Measurements from ENCODE around the gene GALK1.

Gene GALK1

DNA sequence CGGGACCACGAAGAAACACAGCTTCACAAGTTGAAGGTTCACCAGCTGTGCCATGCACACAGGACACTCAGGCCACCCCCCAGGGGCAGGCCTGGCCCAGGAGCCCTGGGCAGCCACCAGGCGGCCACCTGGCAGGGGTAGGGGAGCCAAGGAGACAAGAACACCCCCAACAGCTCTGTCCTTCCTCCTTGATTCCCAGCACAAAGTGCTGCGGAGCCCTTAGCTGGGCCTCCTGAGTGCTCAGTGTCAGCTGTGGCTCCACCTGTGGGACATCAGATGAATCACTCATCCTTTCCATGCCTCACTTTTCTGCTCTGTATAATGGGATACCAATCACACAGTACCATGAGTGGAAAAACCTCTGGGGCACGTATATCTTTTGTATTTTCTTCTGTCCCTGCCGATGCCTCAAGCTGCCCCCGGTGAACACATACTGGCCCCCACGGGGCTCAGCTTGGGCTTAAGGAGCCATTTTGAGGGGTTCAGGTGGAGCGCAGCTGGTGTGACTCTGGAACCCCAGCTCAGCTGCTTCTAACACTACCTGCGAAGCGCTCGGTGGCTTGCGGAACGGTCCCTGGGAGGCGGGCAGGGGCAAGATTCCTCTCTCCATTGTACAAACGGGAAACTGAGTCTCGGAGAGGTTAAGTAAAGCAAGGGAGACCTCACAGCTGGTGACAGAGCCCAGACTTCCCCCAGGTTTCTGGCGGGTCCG is 12.0 kb downstream of the GALK1 start:
- H3K4me3 ChIP-seq (ENCODE audit: low read length): peak overlapping the region; percentile 49; the same call in 1 of the 2 replicates
- no peak for TF ChIP-seq ZNF274 (IDR thresholded peaks at IDR 0.05; ENCODE audit: low read depth, low read length)

DNA sequence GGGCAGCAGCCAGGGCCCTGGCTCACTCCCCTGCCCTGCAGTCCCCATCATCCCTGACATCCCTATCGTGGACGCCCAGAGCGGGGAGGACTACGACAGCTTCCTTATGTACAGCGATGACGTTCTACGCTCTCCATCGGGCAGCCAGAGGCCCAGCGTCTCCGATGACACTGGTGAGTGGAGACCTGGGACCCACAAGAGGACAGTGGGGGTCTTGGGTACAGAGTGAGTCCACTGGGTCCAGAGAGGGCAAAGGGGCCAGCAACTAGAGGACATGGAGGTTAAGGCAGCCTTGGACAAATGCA is 12.6 kb downstream of the GALK1 start:
- TF ChIP-seq ZNF274 (IDR thresholded peaks at IDR 0.05; ENCODE audit: low read depth, low read length): no peak
- no peak overlapping the region for H3K4me3 ChIP-seq (ENCODE audit: low read length)

DNA sequence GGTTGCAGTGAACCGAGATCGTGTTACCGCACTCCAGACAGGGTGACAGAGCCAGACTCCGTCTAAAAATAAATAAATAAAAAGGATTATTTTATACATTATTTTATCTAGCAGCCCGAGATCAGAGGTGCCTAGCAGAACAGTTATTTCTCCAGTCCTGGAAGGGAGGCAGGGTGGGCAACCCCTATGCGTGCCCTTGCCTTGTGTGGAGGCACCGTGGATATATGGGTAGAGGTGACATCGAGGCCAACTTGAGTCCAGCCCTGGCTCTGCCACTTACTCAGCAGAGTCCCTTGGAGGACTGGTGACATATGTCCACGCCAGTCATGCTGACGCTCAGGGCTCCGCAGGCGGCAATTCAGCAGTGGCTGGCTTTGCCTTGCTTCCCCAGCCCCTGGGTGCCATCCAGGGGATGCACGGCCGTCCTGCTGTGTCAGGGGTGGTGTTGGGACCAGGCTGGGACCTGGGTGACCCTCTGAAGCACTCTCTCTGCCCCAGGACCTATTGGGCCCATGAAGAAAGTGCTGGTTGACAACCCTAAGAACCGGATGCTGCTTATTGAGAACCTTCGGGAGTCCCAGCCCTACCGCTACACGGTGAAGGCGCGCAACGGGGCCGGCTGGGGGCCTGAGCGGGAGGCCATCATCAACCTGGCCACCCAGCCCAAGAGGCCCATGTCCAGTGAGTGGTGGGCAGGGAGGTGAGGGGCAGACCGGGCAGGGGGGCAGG is 13.2 kb downstream of the GALK1 start:
- TF ChIP-seq ZNF274 (IDR thresholded peaks at IDR 0.05; ENCODE audit: low read depth, low read length): no peak
- no peak overlapping the region for H3K4me3 ChIP-seq (ENCODE audit: low read length)

DNA sequence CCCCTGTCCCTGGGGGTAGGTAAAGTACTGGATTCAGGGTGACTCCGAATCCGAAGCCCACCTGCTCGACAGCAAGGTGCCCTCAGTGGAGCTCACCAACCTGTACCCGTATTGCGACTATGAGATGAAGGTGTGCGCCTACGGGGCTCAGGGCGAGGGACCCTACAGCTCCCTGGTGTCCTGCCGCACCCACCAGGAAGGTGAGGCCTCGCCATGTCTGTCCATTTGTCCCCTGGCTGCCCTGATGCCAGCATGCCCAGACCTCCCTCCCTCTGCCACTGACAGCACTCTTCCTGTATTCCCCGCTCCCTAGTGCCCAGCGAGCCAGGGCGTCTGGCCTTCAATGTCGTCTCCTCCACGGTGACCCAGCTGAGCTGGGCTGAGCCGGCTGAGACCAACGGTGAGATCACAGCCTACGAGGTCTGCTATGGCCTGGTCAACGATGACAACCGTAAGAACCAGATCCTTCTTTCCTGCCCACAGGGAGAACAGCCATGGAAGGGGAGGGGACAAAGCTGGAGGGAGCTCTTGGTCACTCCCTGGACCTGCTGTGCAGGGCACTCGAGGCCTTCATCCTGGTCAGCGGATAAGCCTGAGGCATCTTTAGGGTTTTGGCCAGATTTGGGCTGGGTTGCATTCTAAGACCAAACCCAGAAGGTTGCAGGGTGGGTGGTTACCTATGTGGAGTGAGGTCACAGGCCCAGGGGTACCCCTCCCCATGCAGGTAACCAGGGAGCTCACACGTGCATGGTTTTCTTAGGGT is 14.2 kb downstream of the GALK1 start:
- TF ChIP-seq ZNF274 (IDR thresholded peaks at IDR 0.05; ENCODE audit: low read depth, low read length): no peak
- no peak overlapping the region for H3K4me3 ChIP-seq (ENCODE audit: low read length)

DNA sequence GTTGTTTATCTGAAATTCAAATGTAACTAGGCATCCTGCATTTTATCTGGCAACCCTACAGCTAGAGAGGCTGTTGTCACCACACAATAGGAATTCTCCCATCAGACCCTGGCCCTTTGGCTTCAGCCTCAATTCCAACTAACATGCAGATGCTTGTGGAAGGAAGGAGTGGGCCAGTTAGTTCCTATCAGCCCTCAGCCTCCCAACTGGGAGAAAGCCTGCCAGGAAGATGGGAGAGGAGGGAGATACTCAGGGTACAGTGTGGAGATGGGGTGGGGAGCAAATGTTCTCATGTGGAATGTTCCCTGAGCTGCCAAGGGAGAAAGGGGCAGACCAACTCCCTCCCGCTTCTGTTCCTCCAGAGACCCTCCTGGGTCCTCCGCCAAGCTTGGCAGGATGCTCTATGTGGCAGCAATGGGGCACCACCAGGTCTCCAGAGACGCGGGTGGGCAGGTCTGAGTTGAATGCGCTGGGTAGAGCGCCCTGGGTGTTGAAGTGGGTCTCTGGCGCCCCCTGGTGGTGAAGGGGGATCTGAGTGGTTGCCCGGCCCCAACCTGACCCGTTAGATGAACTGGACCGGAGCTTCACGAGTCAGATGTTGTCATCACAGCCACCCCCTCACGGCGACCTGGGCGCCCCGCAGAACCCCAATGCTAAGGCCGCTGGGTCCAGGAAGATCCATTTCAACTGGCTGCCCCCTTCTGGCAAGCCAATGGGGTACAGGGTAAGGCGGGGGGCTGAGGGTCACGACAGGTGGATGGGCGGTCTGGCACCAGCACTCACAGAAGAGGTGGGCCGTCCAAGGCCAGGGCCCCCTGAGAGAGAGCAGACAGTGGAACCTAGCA is 15.2 kb downstream of the GALK1 start:
- TF ChIP-seq ZNF274 (IDR thresholded peaks at IDR 0.05; ENCODE audit: low read depth, low read length): no peak
- no peak overlapping the region for H3K4me3 ChIP-seq (ENCODE audit: low read length)

DNA sequence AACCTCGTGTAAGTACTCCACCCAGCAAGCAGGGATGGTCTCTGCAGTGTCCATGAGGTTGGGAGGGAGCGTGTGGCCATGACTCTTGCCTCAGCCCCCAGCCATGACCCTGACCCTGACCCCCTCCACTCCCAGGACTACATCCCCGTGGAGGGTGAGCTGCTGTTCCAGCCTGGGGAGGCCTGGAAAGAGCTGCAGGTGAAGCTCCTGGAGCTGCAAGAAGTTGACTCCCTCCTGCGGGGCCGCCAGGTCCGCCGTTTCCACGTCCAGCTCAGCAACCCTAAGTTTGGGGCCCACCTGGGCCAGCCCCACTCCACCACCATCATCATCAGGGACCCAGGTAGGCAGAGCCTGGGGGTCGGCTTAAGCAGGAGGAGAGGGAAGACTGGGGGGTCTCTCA is 16.3 kb downstream of the GALK1 start:
- no peak overlapping the region for H3K4me3 ChIP-seq (ENCODE audit: low read length)
- no peak for TF ChIP-seq ZNF274 (IDR thresholded peaks at IDR 0.05; ENCODE audit: low read depth, low read length)

DNA sequence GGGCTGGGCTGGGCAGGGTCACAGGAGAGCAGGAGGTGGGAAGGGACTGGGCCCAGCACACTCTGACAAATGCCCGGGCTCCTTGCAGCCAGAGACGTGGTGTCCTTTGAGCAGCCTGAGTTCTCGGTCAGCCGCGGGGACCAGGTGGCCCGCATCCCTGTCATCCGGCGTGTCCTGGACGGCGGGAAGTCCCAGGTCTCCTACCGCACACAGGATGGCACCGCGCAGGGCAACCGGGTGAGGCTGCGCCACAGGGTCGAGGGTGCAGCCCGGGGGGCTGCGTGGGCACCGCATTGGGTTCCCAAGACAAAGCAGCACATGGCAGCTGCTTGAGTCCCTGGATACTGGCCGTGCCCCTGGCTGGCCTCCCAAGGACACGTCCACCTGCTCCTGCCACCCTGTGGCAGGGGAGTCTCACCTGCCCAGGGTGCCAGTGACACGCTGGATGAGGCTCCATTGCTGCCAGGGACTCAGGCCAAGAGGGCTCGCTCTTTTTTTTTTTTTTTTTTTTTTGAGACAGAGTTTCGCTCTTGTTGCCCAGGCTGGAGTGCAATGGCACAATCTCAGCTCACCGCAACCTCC is 21.3 kb downstream of the GALK1 start:
- no peak overlapping the region for H3K4me3 ChIP-seq (ENCODE audit: low read length)
- no peak for TF ChIP-seq ZNF274 (IDR thresholded peaks at IDR 0.05; ENCODE audit: low read depth, low read length)

DNA sequence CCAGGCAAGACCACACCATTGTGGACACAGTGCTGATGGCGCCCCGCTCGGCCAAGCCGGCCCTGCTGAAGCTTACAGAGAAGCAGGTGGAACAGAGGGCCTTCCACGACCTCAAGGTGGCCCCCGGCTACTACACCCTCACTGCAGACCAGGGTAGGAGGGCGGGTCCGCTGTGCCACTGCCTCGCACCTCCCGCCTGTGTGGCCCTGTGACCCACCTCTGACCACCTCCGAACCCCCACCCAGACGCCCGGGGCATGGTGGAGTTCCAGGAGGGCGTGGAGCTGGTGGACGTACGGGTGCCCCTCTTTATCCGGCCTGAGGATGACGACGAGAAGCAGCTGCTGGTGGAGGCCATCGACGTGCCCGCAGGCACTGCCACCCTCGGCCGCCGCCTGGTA is 22.7 kb downstream of the GALK1 start:
- TF ChIP-seq ZNF274 (IDR thresholded peaks at IDR 0.05; ENCODE audit: low read depth, low read length): no peak
- no peak overlapping the region for H3K4me3 ChIP-seq (ENCODE audit: low read length)

DNA sequence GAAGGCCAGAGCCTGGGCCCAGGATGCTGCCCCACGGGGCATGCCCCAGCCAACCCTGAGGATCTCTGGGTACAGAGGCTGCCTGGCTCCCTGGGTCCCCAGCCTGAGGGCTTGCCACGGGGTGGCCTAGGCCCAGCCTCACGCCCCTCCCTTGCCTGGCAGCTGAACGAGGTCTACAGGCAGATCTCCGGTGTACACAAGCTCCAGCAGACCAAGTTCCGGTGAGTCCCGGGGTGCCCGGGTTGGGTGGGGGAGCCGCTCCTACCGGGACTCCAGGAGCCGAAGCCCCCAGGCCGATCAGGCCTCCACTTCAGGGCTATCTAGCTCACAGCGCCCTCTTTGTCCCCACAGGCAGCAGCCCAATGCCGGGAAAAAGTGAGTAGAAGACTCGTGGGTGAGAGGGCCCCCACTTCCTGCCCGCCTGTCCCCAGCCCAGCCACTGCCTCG is 24.3 kb downstream of the GALK1 start:
- H3K4me3 ChIP-seq (ENCODE audit: low read length): no peak overlapping the region
- TF ChIP-seq ZNF274 (IDR thresholded peaks at IDR 0.05; ENCODE audit: low read depth, low read length): no peak

DNA sequence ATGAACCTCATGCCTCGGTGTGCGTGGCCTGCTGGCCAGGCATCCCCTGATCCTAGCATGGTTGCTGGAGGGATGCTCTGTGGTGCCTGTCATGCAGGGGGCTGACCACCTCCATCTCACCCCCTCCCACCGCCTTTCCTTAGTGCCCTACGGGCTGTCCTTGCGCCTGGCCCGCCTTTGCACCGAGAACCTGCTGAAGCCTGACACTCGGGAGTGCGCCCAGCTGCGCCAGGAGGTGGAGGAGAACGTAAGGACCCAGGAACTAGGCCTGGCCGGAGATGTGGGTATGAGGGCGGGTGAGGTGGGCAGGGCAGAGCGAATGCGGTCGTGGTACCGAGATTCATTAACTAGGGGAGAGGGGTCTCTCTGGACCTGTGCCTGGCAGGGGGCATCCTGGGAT is 24.8 kb downstream of the GALK1 start:
- no peak for TF ChIP-seq ZNF274 (IDR thresholded peaks at IDR 0.05; ENCODE audit: low read depth, low read length)

DNA sequence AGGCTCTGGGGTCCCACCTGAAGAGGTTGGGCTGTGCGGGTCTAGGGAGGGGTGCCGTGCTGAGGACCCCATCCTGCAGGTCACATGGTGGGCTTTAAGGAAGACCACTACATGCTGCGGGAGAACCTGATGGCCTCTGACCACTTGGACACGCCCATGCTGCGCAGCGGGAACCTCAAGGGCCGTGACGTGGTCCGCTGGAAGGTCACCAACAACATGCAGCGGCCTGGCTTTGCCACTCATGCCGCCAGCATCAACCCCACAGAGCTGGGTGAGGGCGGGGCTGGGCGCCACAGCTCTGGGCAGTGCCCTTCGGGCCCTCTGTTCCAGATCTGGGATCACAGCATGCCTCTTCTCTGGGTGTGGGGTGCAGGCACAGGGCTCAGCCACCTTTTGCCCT is 25.2 kb downstream of the GALK1 start:
- no peak overlapping the region for H3K4me3 ChIP-seq (ENCODE audit: low read length)
- TF ChIP-seq ZNF274 (IDR thresholded peaks at IDR 0.05; ENCODE audit: low read depth, low read length): no peak

More for the DNA sequence above, 24.8 kb downstream of the GALK1 start:
- no peak overlapping the region for H3K4me3 ChIP-seq (ENCODE audit: low read length)

DNA sequence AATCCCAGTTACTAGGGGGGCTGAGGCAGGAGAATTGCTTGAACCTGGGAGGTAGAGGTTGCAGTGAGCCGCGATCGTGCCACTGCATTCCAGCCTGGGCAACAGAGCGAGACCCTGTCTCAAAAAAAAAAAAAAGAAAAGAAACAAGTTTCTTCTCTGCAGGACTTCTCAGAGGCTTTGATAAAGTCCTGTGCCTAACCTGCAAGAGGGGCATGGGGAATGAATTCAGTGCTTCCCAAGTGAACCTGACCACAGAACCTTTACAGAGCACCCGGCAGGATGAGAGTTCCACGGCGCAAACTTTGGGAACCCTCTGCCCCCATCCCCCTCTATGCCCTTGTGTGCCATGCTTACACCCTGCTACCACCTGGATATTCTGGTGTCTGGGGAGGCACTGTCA is 25.8 kb downstream of the GALK1 start:
- H3K4me3 ChIP-seq (ENCODE audit: low read length): no peak overlapping the region
- no peak for TF ChIP-seq ZNF274 (IDR thresholded peaks at IDR 0.05; ENCODE audit: low read depth, low read length)

DNA sequence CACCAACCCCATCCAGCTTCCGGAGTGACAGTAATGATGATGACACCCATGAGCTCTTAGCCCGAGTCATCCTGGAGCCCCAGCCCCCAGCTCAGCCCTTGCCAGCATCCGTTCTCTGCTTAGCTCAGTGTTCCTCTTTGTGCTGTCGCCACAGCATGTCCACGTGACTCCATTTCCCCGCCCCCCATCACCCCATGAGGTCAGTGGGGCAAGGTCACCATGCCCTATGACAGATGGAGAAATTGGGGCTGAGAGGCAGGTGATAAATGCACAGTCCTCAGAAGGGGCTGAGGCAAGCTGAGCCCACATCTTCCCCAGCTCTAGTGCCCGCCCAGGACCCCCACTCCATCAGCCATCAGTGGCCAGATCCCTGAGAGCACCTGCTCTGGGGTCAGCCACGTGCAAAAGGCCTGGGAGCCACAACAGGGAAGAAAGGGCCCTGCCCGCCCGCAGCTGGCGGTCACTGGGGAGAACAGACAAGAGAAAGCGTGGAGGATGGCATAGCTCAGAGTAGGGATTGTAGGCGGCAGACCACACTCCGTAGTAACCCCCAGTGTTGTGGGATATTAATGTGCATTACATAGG is 26.7 kb downstream of the GALK1 start:
- H3K4me3 ChIP-seq (ENCODE audit: low read length): no peak overlapping the region
- TF ChIP-seq ZNF274 (IDR thresholded peaks at IDR 0.05; ENCODE audit: low read depth, low read length): no peak

Measured in GM08714 (cell line).